GM23248 (cell line): ENCODE data around the gene KNDC1.

Experiments
- EZH2 ChIP-seq: fragments of 200-600 bp; sonication (generic); IDR thresholded peaks from 2 replicates; pipeline ENCODE4 v1.6.1; 2018; ENCODE audit warnings: antibody characterized with exemption, mild to moderate bottlenecking; ENCODE audit not compliant: insufficient read depth, poor library complexity, severe bottlenecking
- EZH2phosphoT487 ChIP-seq: fragments of 200-600 bp; sonication (generic); IDR thresholded peaks from 2 replicates; pipeline ENCODE4 v1.6.1; 2018; ENCODE audit warnings: antibody characterized with exemption, moderate library complexity, mild to moderate bottlenecking, low read depth; ENCODE audit not compliant: insufficient read depth

DNA sequence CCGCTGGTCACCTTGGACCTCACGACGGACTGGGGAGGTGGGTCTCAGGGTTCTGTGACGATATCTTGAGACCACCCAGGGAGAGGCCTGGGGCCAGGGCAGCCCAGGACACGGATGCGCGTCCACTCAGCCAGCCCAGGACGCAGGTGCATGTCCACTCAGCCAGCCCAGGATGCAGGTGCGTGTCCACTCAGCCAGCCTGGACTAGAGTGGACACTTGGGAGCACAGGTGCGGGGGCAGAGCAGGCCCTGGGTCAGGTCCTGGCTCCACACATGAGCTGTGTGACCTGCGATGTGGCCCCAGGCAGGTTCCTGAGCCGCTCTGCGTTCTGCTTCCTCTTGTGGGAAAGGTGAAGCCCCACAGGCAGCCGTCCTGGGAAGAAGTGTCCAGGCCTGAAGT, 22.2 kb downstream of the KNDC1 start:
- TF ChIP-seq EZH2phosphoT487: no peak
- TF ChIP-seq EZH2: no peak
